Gastrocnemius medialis (tissue), 4 donors: ENCODE data around the gene CXCL8.

Source experiments
- POLR2A ChIP-seq, 2 donors: fragments of 450-650 bp; IDR thresholded peaks; one replicate each; pipeline ENCODE4 v1.6.1; 2017; ENCODE audit warnings: antibody characterized with exemption in 2 of 2, mild to moderate bottlenecking in 2 of 2, moderate library complexity in 2 of 2
- TF ChIP-seq, protein P1 (sequence below), 5 experiments: fragments of 450-650 bp in 3 of 5; fragments of 200-600 bp in 2 of 5; sonication (generic) in 2 of 5; IDR thresholded peaks in 4 of 5; conservative IDR thresholded peaks in 1 of 5; 1 replicate in 4 of 5; 2 replicates in 1 of 5; pipeline ENCODE4 v1.5.1; 2016 to 2019; ENCODE audit warnings: antibody characterized with exemption in 5 of 5, mild to moderate bottlenecking in 3 of 5, moderate library complexity in 3 of 5

DNA sequence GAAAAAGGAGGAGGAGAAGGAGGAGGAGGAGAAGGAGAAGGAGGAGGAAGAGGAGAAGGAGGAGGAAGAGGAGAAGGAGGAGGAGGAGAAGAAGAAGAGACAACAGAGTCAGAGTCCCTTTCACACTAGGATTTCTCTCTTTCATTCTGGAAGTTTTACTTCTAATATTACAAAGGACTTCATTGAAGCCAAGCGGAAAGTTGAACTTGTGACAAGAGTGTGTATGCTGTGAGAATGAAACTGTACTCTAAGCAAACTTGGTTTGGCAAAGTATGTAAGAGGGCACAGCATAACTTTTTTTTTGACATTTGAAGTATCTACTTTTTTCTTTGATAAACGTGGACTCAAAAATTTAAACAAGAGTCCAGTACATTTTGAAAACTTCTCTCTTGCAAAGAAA is 48.0 kb downstream of the CXCL8 start:
- TF ChIP-seq, protein P1, sequence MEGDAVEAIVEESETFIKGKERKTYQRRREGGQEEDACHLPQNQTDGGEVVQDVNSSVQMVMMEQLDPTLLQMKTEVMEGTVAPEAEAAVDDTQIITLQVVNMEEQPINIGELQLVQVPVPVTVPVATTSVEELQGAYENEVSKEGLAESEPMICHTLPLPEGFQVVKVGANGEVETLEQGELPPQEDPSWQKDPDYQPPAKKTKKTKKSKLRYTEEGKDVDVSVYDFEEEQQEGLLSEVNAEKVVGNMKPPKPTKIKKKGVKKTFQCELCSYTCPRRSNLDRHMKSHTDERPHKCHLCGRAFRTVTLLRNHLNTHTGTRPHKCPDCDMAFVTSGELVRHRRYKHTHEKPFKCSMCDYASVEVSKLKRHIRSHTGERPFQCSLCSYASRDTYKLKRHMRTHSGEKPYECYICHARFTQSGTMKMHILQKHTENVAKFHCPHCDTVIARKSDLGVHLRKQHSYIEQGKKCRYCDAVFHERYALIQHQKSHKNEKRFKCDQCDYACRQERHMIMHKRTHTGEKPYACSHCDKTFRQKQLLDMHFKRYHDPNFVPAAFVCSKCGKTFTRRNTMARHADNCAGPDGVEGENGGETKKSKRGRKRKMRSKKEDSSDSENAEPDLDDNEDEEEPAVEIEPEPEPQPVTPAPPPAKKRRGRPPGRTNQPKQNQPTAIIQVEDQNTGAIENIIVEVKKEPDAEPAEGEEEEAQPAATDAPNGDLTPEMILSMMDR (IDR thresholded peaks at IDR 0.05 in 4 of 5, conservative IDR thresholded peaks at IDR 0.05 in 1 of 5): no peak
- no peak for TF ChIP-seq POLR2A (IDR thresholded peaks at IDR 0.05)
